H9 (cell line): ENCODE data around the gene ATG7. TPM values are rescaled to one million over a fixed set of nuclear protein-coding genes. Genes with fewer than 3 reads are reported as not detected.

Source experiments
- DNase-seq: peaks from one replicate; pipeline ENCODE4 v3.0.0-alpha.2; 2017
- H2AFZ ChIP-seq: one replicate; pipeline ENCODE4 v1.6.1; 2013; ENCODE audit warnings: mild to moderate bottlenecking, low read length, control low read depth, moderate library complexity
- H2AK5ac ChIP-seq: 2 replicates; pipeline ENCODE4 v1.6.1; 2013; ENCODE audit warnings: low read length, control low read depth, mixed read lengths; ENCODE audit not compliant: insufficient read length
- H2BK120ac ChIP-seq: one replicate; pipeline ENCODE4 v1.6.1; 2013; ENCODE audit warnings: low read depth, mild to moderate bottlenecking, low read length, control low read depth, inconsistent platforms; ENCODE audit not compliant: poor library complexity, severe bottlenecking
- H2BK12ac ChIP-seq: 2 replicates; pipeline ENCODE4 v1.6.1; 2013; ENCODE audit warnings: low read length, control low read depth, mixed read lengths, low read depth; ENCODE audit not compliant: insufficient read length
- H2BK15ac ChIP-seq: 2 replicates; pipeline ENCODE4 v1.6.1; 2013; ENCODE audit warnings: low read depth, low read length, control low read depth
- H2BK20ac ChIP-seq: one replicate; pipeline ENCODE4 v1.6.1; 2013; ENCODE audit warnings: low read depth, mild to moderate bottlenecking, low read length, control low read depth, inconsistent platforms; ENCODE audit not compliant: poor library complexity, severe bottlenecking
- H2BK5ac ChIP-seq: 2 replicates; pipeline ENCODE4 v1.6.1; 2013; ENCODE audit warnings: low read length, control low read depth, mixed read lengths; ENCODE audit not compliant: insufficient read length
- H3K14ac ChIP-seq: 2 replicates; pipeline ENCODE4 v1.6.1; 2013; ENCODE audit warnings: low read length, control low read depth; ENCODE audit not compliant: insufficient read depth
- H3K18ac ChIP-seq: 2 replicates; pipeline ENCODE4 v1.6.1; 2013; ENCODE audit warnings: low read depth, mild to moderate bottlenecking, mixed read lengths, low read length, control low read depth; ENCODE audit not compliant: insufficient read length
- H3K23ac ChIP-seq: 2 replicates; pipeline ENCODE4 v1.6.1; 2013; ENCODE audit warnings: low read length, control low read depth, mixed read lengths, low read depth; ENCODE audit not compliant: insufficient read length
- H3K23me2 ChIP-seq: 2 replicates; pipeline ENCODE4 v1.6.1; 2013; ENCODE audit warnings: low read depth, mild to moderate bottlenecking, mixed read lengths, low read length, control low read depth; ENCODE audit not compliant: insufficient read length, poor library complexity, severe bottlenecking
- H3K27ac ChIP-seq: 2 replicates; pipeline ENCODE4 v1.5.1; 2013; ENCODE audit warnings: low read length, control low read depth, mixed read lengths, low read depth; ENCODE audit not compliant: insufficient read length
- H3K27me3 ChIP-seq: 2 replicates; pipeline ENCODE4 v1.6.1; 2013; ENCODE audit warnings: low read length, control low read depth, inconsistent platforms; ENCODE audit not compliant: insufficient read depth
- H3K4ac ChIP-seq: 2 replicates; pipeline ENCODE4 v1.6.1; 2013; ENCODE audit warnings: low read depth, mild to moderate bottlenecking, control low read depth, inconsistent platforms, low read length, moderate library complexity
- H3K4me1 ChIP-seq: 2 replicates; pipeline ENCODE4 v1.6.1; 2013; ENCODE audit warnings: low read length, control low read depth, inconsistent platforms; ENCODE audit not compliant: insufficient read depth
- H3K4me2 ChIP-seq: 2 replicates; pipeline ENCODE4 v1.6.1; 2013; ENCODE audit warnings: low read length, control low read depth, mixed read lengths; ENCODE audit not compliant: insufficient read length, insufficient read depth
- H3K56ac ChIP-seq: 2 replicates; pipeline ENCODE4 v1.6.1; 2013; ENCODE audit warnings: low read depth, mild to moderate bottlenecking, mixed read lengths, low read length, control low read depth; ENCODE audit not compliant: insufficient read length
- H3K79me1 ChIP-seq: 2 replicates; pipeline ENCODE4 v1.6.1; 2013; ENCODE audit warnings: low read depth, mild to moderate bottlenecking, moderate library complexity, low read length, control low read depth, inconsistent platforms; ENCODE audit not compliant: insufficient read depth, poor library complexity, severe bottlenecking
- H3K79me2 ChIP-seq: 2 replicates; pipeline ENCODE4 v1.6.1; 2013; ENCODE audit warnings: low read length, control low read depth, inconsistent platforms; ENCODE audit not compliant: insufficient read depth
- H3K9ac ChIP-seq: 2 replicates; pipeline ENCODE4 v1.6.1; 2013; ENCODE audit warnings: low read length, control low read depth, mixed read lengths; ENCODE audit not compliant: insufficient read length; ENCODE audit errors: extremely low read depth
- H3K9me3 ChIP-seq: one replicate; pipeline ENCODE4 v1.6.1; 2013; ENCODE audit warnings: low read depth, low read length, inconsistent platforms; ENCODE audit not compliant: control insufficient read depth
- H3T11ph ChIP-seq: one replicate; pipeline ENCODE4 v1.6.1; 2013; ENCODE audit warnings: mild to moderate bottlenecking, low read length, control low read depth, inconsistent platforms
- H4K20me1 ChIP-seq: one replicate; pipeline ENCODE4 v1.6.1; 2013; ENCODE audit not compliant: control insufficient read depth, insufficient read length, insufficient read depth
- H4K5ac ChIP-seq: 2 replicates; pipeline ENCODE4 v1.6.1; 2013; ENCODE audit warnings: low read depth, mild to moderate bottlenecking, mixed read lengths, low read length, control low read depth; ENCODE audit not compliant: insufficient read length
- H4K8ac ChIP-seq: replicated peaks from 2 replicates; pipeline ENCODE4 v1.6.1; 2013; ENCODE audit warnings: low read length, control low read depth, mixed read lengths, low read depth; ENCODE audit not compliant: insufficient read length
- H4K91ac ChIP-seq: 2 replicates; pipeline ENCODE4 v1.6.1; 2013; ENCODE audit warnings: low read depth, mild to moderate bottlenecking, moderate library complexity, mixed read lengths, low read length, control low read depth; ENCODE audit not compliant: insufficient read length
- H3K27ac Mint-ChIP-seq, 3 experiments: 2 replicates in 2 of 3; 3 replicates in 1 of 3; pipeline ENCODE4 v1.8.0; 2020 to 2021; ENCODE audit warnings: mixed read lengths in 3 of 3, mild to moderate bottlenecking in 1 of 3, moderate library complexity in 1 of 3
- H3K27me3 Mint-ChIP-seq: 2 replicates; pipeline ENCODE4 v1.8.0; 2021; ENCODE audit warnings: low read depth, mild to moderate bottlenecking, moderate library complexity, mixed read lengths
- H3K36me3 Mint-ChIP-seq, 3 experiments: 2 replicates in 2 of 3; 3 replicates in 1 of 3; pipeline ENCODE4 v1.8.0; 2020 to 2021; ENCODE audit warnings: low read depth in 3 of 3, mixed read lengths in 3 of 3; ENCODE audit not compliant: insufficient read depth in 1 of 3
- H3K4me1 Mint-ChIP-seq, 2 experiments: 2 replicates each; pipeline ENCODE4 v1.8.0; 2020; ENCODE audit warnings: mixed read lengths in 2 of 2
- H3K4me3 Mint-ChIP-seq, 2 experiments: 2 replicates in 1 of 2; 3 replicates in 1 of 2; pipeline ENCODE4 v1.8.0; 2020 to 2021; ENCODE audit warnings: mild to moderate bottlenecking in 2 of 2, mixed read lengths in 2 of 2, moderate library complexity in 1 of 2
- H3K9me3 Mint-ChIP-seq, 2 experiments: 2 replicates in 1 of 2; 3 replicates in 1 of 2; pipeline ENCODE4 v1.8.0; 2020; ENCODE audit warnings: mild to moderate bottlenecking in 2 of 2, mixed read lengths in 2 of 2, moderate library complexity in 1 of 2
- CTCF ChIP-seq: fragments of 200-600 bp; sonication (generic); conservative IDR thresholded peaks from 3 replicates; pipeline ENCODE4 v1.8.0; 2021; ENCODE audit warnings: antibody characterized with exemption, mild to moderate bottlenecking
- WGBS: extraction: QIAGEN DNeasy Blood & Tissue Kit; methylation state at CpG from one replicate; pipeline ENCODE4 v1.1.7; 2013; ENCODE audit warnings: missing lambda C conversion rate, low lambda C conversion rate, mixed read lengths; ENCODE audit not compliant: insufficient read length; ENCODE audit errors: extremely low coverage; 5-methylcytosine and 5-hydroxymethylcytosine counted together
- total RNA-seq: library from RNA; stranded (reverse); gene quantifications from 2 replicates; pipeline ENCODE4 v1.2.1, GENCODE V29; 2021

ATG7 gene
- total RNA-seq, 1 experiment from 2014 or later: 17.9 TPM

- Mint-ChIP-seq H3K27me3 (no peaks in the 10 kb centered on the region), H3K36me3 (peaks cover 0 to 13% (median 2%) of the 10 kb centered on the region in 3 experiments; a peak in 3 of 7 replicates), H3K27ac (peak overlapping the region in 1 of 3 experiments; percentile 2; a peak in 2 of 7 replicates), H3K4me3 (no peak overlapping the region), H3K9me3 (no peaks in the 10 kb centered on the region), H3K4me1 (peaks cover 0 to 2% of the 10 kb centered on the region in 2 experiments; a peak in 2 of 4 replicates)
- Histone ChIP-seq H3K23ac (no peak overlapping the region), H3K27ac (no peak overlapping the region), H4K5ac (no peak overlapping the region), H3K4me2 (no peak overlapping the region), H3K27me3 (no peaks in the 10 kb centered on the region), H4K20me1 (no peaks in the 10 kb centered on the region), H2AK5ac (no peak overlapping the region), H4K91ac (no peak overlapping the region), H3K9ac (no peak overlapping the region), H2BK15ac (no peak overlapping the region), H2AFZ (no peak overlapping the region), H2BK12ac (no peak overlapping the region), H2BK20ac (no peak overlapping the region), H3K23me2 (no peaks in the 10 kb centered on the region), H3K18ac (no peak overlapping the region), H3K14ac (no peak overlapping the region), H2BK120ac (no peak overlapping the region), H3K9me3 (no peaks in the 10 kb centered on the region), H3K56ac (no peak overlapping the region), H2BK5ac (no peak overlapping the region), H3K4me1 (no peaks in the 10 kb centered on the region), H3K79me1 (no peaks in the 10 kb centered on the region), H3K79me2 (no peaks in the 10 kb centered on the region), H3T11ph (no peak overlapping the region), H4K8ac (no peak overlapping the region), H3K4ac (no peak overlapping the region)
- no peak for DNase-seq
- WGBS: no CpG with 5 or more reads among the region's 3 CpGs
- TF ChIP-seq CTCF: no peak
These were observed 67.3 kb downstream of the ATG7 start for GRCh38 chr3:11339541-11339940.
